ENCODE data around the gene MKLN1.
"Not testable (repeated sequence)": the region's sequence is repeated elsewhere in the genome, so short reads cannot be mapped to it uniquely, and the experiment has no call there.

The MKLN1 gene

GRCh38 chr7:131404226-131404911 is 76.7 kb downstream of the MKLN1 start:
- no peak for DNase-seq

- no peak for DNase-seq
Measured at GRCh38 chr7:131409129-131409766, 81.6 kb downstream of the MKLN1 start.

GRCh38 chr7:131412031-131412430 is 84.4 kb downstream of the MKLN1 start:
- no peak for DNase-seq

GRCh38 chr7:131413711-131414110 is 86.0 kb downstream of the MKLN1 start:
- DNase-seq, result no peak

GRCh38 chr7:131424219-131424822 is 96.6 kb downstream of the MKLN1 start:
- DNase-seq, result no peak

GRCh38 chr7:131425992-131426391 is 98.3 kb downstream of the MKLN1 start:
- no peak for DNase-seq

- not testable (repeated sequence) for DNase-seq
Measured at GRCh38 chr7:131430826-131431225, 103.2 kb downstream of the MKLN1 start.

- DNase-seq, result no peak
Measured at GRCh38 chr7:131431289-131431688, 103.6 kb downstream of the MKLN1 start.

GRCh38 chr7:131431756-131432155 is 104.1 kb downstream of the MKLN1 start:
- DNase-seq, result no peak

- DNase-seq, result no peak
Measured at GRCh38 chr7:131436384-131436783, 108.7 kb downstream of the MKLN1 start.

GRCh38 chr7:131438969-131439368 is 111.3 kb downstream of the MKLN1 start:
- DNase-seq, result no peak

GRCh38 chr7:131443496-131443895 is 115.8 kb downstream of the MKLN1 start:
- no peak for DNase-seq

- no peak for DNase-seq
Measured at GRCh38 chr7:131444683-131445082, 117.0 kb downstream of the MKLN1 start.

GRCh38 chr7:131449373-131449902 is 121.8 kb downstream of the MKLN1 start:
- DNase-seq, result no peak

- no peak for DNase-seq
Measured at GRCh38 chr7:131454498-131454897, 126.8 kb downstream of the MKLN1 start.

- no peak for DNase-seq
Measured at GRCh38 chr7:131455001-131455400, 127.3 kb downstream of the MKLN1 start.

- DNase-seq, result no peak
Measured at GRCh38 chr7:131455546-131455945, 127.9 kb downstream of the MKLN1 start.

- DNase-seq, result no peak
Measured at GRCh38 chr7:131456338-131456737, 128.7 kb downstream of the MKLN1 start.

- no peak for DNase-seq
Measured at GRCh38 chr7:131459256-131459655, 131.6 kb downstream of the MKLN1 start.

- DNase-seq, result no peak
Measured at GRCh38 chr7:131462059-131462458, 134.4 kb downstream of the MKLN1 start.

GRCh38 chr7:131462715-131463114 is 135.0 kb downstream of the MKLN1 start:
- DNase-seq, result not testable (repeated sequence)

GRCh38 chr7:131466735-131467365 is 139.2 kb downstream of the MKLN1 start:
- no peak for DNase-seq

- no peak for DNase-seq
Measured at GRCh38 chr7:131467788-131468187, 140.1 kb downstream of the MKLN1 start.

Data from GDM1 (cell line).